Endothelial cell (in vitro differentiated cells): ENCODE results near the gene EFHB. TPM values are rescaled to one million over a fixed set of nuclear protein-coding genes. Genes with fewer than 3 reads are reported as not detected.

Experiments used
- DNase-seq: peaks from one replicate; pipeline ENCODE4 v3.0.0; 2021; ENCODE audit warnings: low spot score
- H3K27ac Mint-ChIP-seq: one replicate; pipeline ENCODE4 v1.8.0; 2021; ENCODE audit warnings: mixed read lengths, inconsistent platforms; ENCODE audit not compliant: unreplicated experiment
- H3K27me3 Mint-ChIP-seq: one replicate; pipeline ENCODE4 v1.8.0; 2021; ENCODE audit warnings: mild to moderate bottlenecking, moderate library complexity, mixed read lengths, inconsistent platforms; ENCODE audit not compliant: unreplicated experiment
- H3K36me3 Mint-ChIP-seq: one replicate; pipeline ENCODE4 v1.8.0; 2021; ENCODE audit warnings: mild to moderate bottlenecking, low read depth, mixed read lengths, inconsistent platforms; ENCODE audit not compliant: unreplicated experiment
- H3K4me1 Mint-ChIP-seq: one replicate; pipeline ENCODE4 v1.8.0; 2021; ENCODE audit warnings: mild to moderate bottlenecking, mixed read lengths, inconsistent platforms; ENCODE audit not compliant: unreplicated experiment
- H3K4me3 Mint-ChIP-seq: one replicate; pipeline ENCODE4 v1.8.0; 2021; ENCODE audit warnings: mild to moderate bottlenecking, mixed read lengths, inconsistent platforms; ENCODE audit not compliant: unreplicated experiment
- H3K9me3 Mint-ChIP-seq: one replicate; pipeline ENCODE4 v1.8.0; 2021; ENCODE audit warnings: mixed read lengths, inconsistent platforms; ENCODE audit not compliant: unreplicated experiment
- CTCF ChIP-seq: fragments of 200-600 bp; sonication (generic); IDR thresholded peaks from one replicate; pipeline ENCODE4 v1.5.0; 2021; ENCODE audit warnings: antibody characterized with exemption; ENCODE audit not compliant: unreplicated experiment
- total RNA-seq: library from RNA; stranded (reverse); fragmentation: NEBNext Ultra II Directional; extraction: Animal tissue kit (Norgen Biotek cat#: 25700); gene quantifications from one replicate; pipeline ENCODE4 v1.2.1, GENCODE V29; 2021; ENCODE audit not compliant: unreplicated experiment

The EFHB gene
- total RNA-seq, 1 donor from 2014 or later = 1.6 TPM

- no peak for TF ChIP-seq CTCF
- H3K27ac Mint-ChIP-seq = no peak overlapping the region
- peaks cover 12% of the 10 kb centered on the region for H3K4me1 Mint-ChIP-seq
- peaks cover 7% of the 10 kb centered on the region for H3K27me3 Mint-ChIP-seq
- peaks cover 4% of the 10 kb centered on the region for H3K36me3 Mint-ChIP-seq
- no peak overlapping the region for H3K4me3 Mint-ChIP-seq
- H3K9me3 Mint-ChIP-seq = no peaks in the 10 kb centered on the region
- no peak for DNase-seq
Observed at GRCh38 chr3:19931767-19932188, 2.2 kb downstream of the EFHB start.

- H3K27ac Mint-ChIP-seq = no peak overlapping the region
- H3K27me3 Mint-ChIP-seq = peaks cover 7% of the 10 kb centered on the region
- no peak overlapping the region for H3K4me3 Mint-ChIP-seq
- TF ChIP-seq CTCF = no peak
- peaks cover 12% of the 10 kb centered on the region for H3K4me1 Mint-ChIP-seq
- DNase-seq = no peak
- peaks cover 4% of the 10 kb centered on the region for H3K36me3 Mint-ChIP-seq
- no peaks in the 10 kb centered on the region for H3K9me3 Mint-ChIP-seq
Observed at GRCh38 chr3:19931180-19931692, 2.8 kb downstream of the EFHB start.

GRCh38 chr3:19920401-19921080 is 13.5 kb downstream of the EFHB start:
- DNase-seq = no peak
- TF ChIP-seq CTCF = no peak
- H3K9me3 Mint-ChIP-seq = no peaks in the 10 kb centered on the region
- H3K4me1 Mint-ChIP-seq = no peaks in the 10 kb centered on the region
- H3K36me3 Mint-ChIP-seq = no peaks in the 10 kb centered on the region
- no peak overlapping the region for H3K4me3 Mint-ChIP-seq
- H3K27me3 Mint-ChIP-seq = peaks cover 2% of the 10 kb centered on the region
- H3K27ac Mint-ChIP-seq = no peak overlapping the region

- no peak for TF ChIP-seq CTCF
- Mint-ChIP-seq H3K4me3 (no peak overlapping the region), H3K27me3 (no peaks in the 10 kb centered on the region), H3K4me1 (no peaks in the 10 kb centered on the region), H3K36me3 (no peaks in the 10 kb centered on the region), H3K9me3 (no peaks in the 10 kb centered on the region), H3K27ac (no peak overlapping the region)
- no peak for DNase-seq
Observed at GRCh38 chr3:19917167-19917566, 16.9 kb downstream of the EFHB start.

GRCh38 chr3:19911452-19911851 is 22.6 kb downstream of the EFHB start:
- Mint-ChIP-seq H3K9me3 (no peaks in the 10 kb centered on the region), H3K27ac (no peak overlapping the region), H3K27me3 (peaks cover 2% of the 10 kb centered on the region), H3K4me1 (no peaks in the 10 kb centered on the region), H3K4me3 (no peak overlapping the region), H3K36me3 (no peaks in the 10 kb centered on the region)
- no peak for TF ChIP-seq CTCF
- DNase-seq = no peak
